Central memory CD8-positive, alpha-beta T cell (primary cell): ENCODE data around the gene KCNIP4.
"Not testable (repeated sequence)": the region's sequence is repeated elsewhere in the genome, so short reads cannot be mapped to it uniquely, and the experiment has no call there.

Experiments
- ATAC-seq: fragments of 150-1000 bp; cut with Tn5 transposase; replicated peaks from 2 replicates; pipeline ENCODE4 v1.10.0; 2022; ENCODE audit warnings: mild to moderate bottlenecking, moderate FRiP score, moderate number of reproducible peaks; ENCODE audit not compliant: poor library complexity, severe bottlenecking; ENCODE audit errors: extremely low read depth
- DNase-seq, 2 donors: peaks; one replicate each; pipeline ENCODE4 v3.0.0; 2021; ENCODE audit warnings: low spot score in 2 of 2
- H3K27ac Mint-ChIP-seq: one replicate; pipeline ENCODE4 v1.8.0; 2022; ENCODE audit warnings: low read depth, mild to moderate bottlenecking, moderate library complexity, mixed read lengths
- H3K27me3 Mint-ChIP-seq: one replicate; pipeline ENCODE4 v1.8.0; 2022; ENCODE audit warnings: mixed read lengths
- H3K36me3 Mint-ChIP-seq: one replicate; pipeline ENCODE4 v1.8.0; 2022; ENCODE audit warnings: mild to moderate bottlenecking, moderate library complexity, mixed read lengths; ENCODE audit not compliant: insufficient read depth
- H3K4me1 Mint-ChIP-seq: one replicate; pipeline ENCODE4 v1.8.0; 2022; ENCODE audit warnings: mixed read lengths
- H3K4me3 Mint-ChIP-seq: one replicate; pipeline ENCODE4 v1.8.0; 2022; ENCODE audit warnings: mild to moderate bottlenecking, moderate library complexity, mixed read lengths
- H3K9me3 Mint-ChIP-seq: one replicate; pipeline ENCODE4 v1.8.0; 2022; ENCODE audit warnings: mixed read lengths

Gene KCNIP4

DNA sequence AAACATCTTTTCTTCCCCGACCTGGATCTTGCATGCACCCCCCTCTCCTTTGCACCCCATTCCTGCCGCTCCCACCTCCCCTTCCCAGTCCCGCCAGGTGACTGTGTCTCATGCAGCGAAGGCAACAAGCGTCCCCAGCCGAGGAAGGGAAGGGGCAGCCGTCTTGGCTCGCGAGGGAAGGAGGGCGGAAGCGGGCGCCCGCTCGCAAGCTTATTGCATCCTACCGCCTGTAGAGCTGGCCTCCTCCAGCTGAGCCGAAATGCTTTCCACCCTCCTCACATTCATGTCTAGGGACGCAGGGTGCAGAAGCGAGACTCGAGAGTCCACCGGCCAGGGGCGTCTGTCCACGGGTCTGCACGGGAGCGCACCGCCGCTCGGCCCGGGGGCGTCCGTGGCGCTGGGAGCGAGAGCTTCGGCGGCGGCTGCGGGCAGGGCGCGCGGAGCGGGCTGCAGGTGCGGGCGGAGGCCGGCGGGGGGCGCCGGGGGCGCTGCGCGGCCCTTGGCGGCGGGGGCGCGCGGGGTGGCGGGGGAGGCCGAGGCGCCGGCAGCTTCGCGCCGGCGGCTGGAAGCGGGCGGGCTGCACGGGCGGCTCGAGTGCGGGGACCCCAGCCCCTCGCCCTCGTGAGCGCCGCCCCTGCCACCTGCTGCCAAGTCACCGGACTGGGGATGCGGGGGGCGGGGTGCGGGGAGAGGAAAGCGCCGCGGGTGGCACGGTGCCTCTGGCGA, at the start of gene KCNIP4:
Gene KCNIP4, minus strand, starts transcription at position 426 of the 726 bp plus-strand sequence.
- Mint-ChIP-seq H3K27me3 (peaks cover 8% of the 10 kb centered on the region), H3K9me3 (peaks cover 22% of the 10 kb centered on the region), H3K27ac (no peak within 1 kb of the TSS), H3K36me3 (peaks cover 2% of the 10 kb centered on the region), H3K4me3 (no peak within 1 kb of the TSS), H3K4me1 (no peaks in the 10 kb centered on the region)
- no peak for ATAC-seq
- no peak for DNase-seq

- not testable (repeated sequence) for H3K4me1 Mint-ChIP-seq, H3K4me3 Mint-ChIP-seq, H3K36me3 Mint-ChIP-seq, DNase-seq, H3K27ac Mint-ChIP-seq, ATAC-seq, H3K27me3 Mint-ChIP-seq
- H3K9me3 Mint-ChIP-seq, result peaks cover 22% of the 10 kb centered on the region
Observed at GRCh38 chr4:21996618-21997017, 48.0 kb upstream of the KCNIP4 start.

DNA sequence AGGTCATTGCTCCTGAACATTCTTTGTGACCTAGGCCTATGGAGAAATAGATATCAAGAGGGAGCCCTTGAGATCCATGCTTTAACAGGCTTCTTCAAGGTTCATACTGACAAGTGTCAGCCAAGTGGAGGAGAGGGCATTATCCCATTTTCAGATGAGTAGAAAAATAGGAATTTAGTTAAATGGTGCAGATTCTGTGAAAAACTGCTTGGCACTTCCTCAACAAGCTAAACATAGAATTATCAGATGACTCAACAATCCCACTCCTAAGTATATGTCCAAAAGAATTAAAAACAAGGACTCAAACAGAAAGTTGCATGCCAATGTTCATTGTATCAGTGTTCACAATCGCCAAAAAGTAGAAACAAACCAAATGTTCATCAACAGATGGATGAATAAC, 43.8 kb upstream of the KCNIP4 start:
- DNase-seq, result no peak
- Mint-ChIP-seq H3K4me3 (no peak overlapping the region), H3K9me3 (peaks cover 22% of the 10 kb centered on the region), H3K27me3 (no peaks in the 10 kb centered on the region), H3K27ac (no peak overlapping the region), H3K36me3 (no peaks in the 10 kb centered on the region), H3K4me1 (no peaks in the 10 kb centered on the region)
- ATAC-seq, result no peak

GRCh38 chr4:21991562-21991961, 43.0 kb upstream of the KCNIP4 start:
- ATAC-seq, result no peak
- DNase-seq, result no peak
- Mint-ChIP-seq H3K27ac (no peak overlapping the region), H3K27me3 (no peaks in the 10 kb centered on the region), H3K4me1 (no peaks in the 10 kb centered on the region), H3K36me3 (no peaks in the 10 kb centered on the region), H3K9me3 (peaks cover 22% of the 10 kb centered on the region), H3K4me3 (no peak overlapping the region)

- ATAC-seq (no peak), DNase-seq (no peak)
- Mint-ChIP-seq H3K36me3 (no peaks in the 10 kb centered on the region), H3K9me3 (peaks cover 17% of the 10 kb centered on the region), H3K27me3 (no peaks in the 10 kb centered on the region), H3K27ac (no peak overlapping the region), H3K4me3 (no peak overlapping the region), H3K4me1 (no peaks in the 10 kb centered on the region)
Observed at GRCh38 chr4:21991050-21991449, 42.5 kb upstream of the KCNIP4 start.

GRCh38 chr4:21989351-21989750, 40.8 kb upstream of the KCNIP4 start:
- no peak for DNase-seq
- Mint-ChIP-seq H3K4me1 (no peaks in the 10 kb centered on the region), H3K36me3 (no peaks in the 10 kb centered on the region), H3K27me3 (no peaks in the 10 kb centered on the region), H3K4me3 (no peak overlapping the region), H3K9me3 (peaks cover 16% of the 10 kb centered on the region), H3K27ac (no peak overlapping the region)
- ATAC-seq, result no peak

DNA sequence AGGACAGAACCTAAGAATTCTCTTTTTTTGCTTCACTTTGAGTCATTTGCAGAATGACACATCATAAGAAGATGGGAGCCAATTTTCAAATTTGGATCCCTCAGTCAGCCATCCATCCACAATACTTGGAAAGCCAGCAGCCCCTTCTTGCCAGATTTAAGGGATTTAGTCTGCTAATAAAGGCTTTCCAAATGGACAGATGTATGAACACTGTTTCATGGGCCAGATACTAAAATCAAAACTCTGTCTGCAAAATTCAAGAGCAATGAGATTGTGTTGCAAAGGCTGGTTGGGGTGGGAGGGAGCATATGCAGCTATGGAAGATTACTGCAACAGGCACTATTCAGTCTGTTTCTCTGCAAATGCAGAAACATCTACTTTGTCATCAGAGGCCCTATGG, 37.7 kb upstream of the KCNIP4 start:
- Mint-ChIP-seq H3K9me3 (peaks cover 11% of the 10 kb centered on the region), H3K4me1 (no peaks in the 10 kb centered on the region), H3K27ac (no peak overlapping the region), H3K36me3 (no peaks in the 10 kb centered on the region), H3K27me3 (no peaks in the 10 kb centered on the region), H3K4me3 (no peak overlapping the region)
- ATAC-seq, result no peak
- DNase-seq, result no peak

- no peak overlapping the region for H3K27ac Mint-ChIP-seq
- no peaks in the 10 kb centered on the region for H3K36me3 Mint-ChIP-seq
- no peak overlapping the region for H3K4me3 Mint-ChIP-seq
- DNase-seq (no peak), ATAC-seq (no peak)
- no peaks in the 10 kb centered on the region for H3K27me3 Mint-ChIP-seq
- H3K4me1 Mint-ChIP-seq, result no peaks in the 10 kb centered on the region
- H3K9me3 Mint-ChIP-seq, result no peaks in the 10 kb centered on the region
Observed at GRCh38 chr4:21982087-21982486, 33.5 kb upstream of the KCNIP4 start.

DNA sequence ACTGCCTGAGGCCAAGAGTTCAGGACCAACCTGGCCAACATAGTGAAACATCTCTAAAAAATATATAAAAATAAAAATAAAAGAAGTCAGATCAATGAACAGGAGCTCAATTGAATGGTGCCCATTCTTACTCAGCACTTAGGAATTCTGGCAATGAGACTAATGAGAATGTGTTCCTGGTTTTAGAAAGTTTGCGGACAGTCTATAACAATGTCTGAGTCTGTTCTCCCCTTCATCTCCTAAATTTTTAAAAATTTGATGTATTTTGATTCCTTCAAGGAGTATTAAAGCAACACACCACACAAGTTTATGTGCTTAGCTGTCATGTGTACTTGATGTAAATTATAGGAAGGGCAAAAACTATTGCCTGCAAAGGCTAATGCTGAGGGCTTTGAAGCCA, 30.6 kb upstream of the KCNIP4 start:
- no peak overlapping the region for H3K27ac Mint-ChIP-seq
- H3K36me3 Mint-ChIP-seq, result no peaks in the 10 kb centered on the region
- H3K9me3 Mint-ChIP-seq, result peaks cover 17% of the 10 kb centered on the region
- ATAC-seq, result no peak
- no peak for DNase-seq
- H3K4me3 Mint-ChIP-seq, result no peak overlapping the region
- H3K4me1 Mint-ChIP-seq, result no peaks in the 10 kb centered on the region
- H3K27me3 Mint-ChIP-seq, result no peaks in the 10 kb centered on the region

- DNase-seq (no peak), ATAC-seq (no peak)
- Mint-ChIP-seq H3K36me3 (no peaks in the 10 kb centered on the region), H3K4me1 (no peaks in the 10 kb centered on the region), H3K27ac (no peak overlapping the region), H3K4me3 (no peak overlapping the region), H3K27me3 (no peaks in the 10 kb centered on the region), H3K9me3 (peaks cover 21% of the 10 kb centered on the region)
Observed at GRCh38 chr4:21976166-21976565, 27.6 kb upstream of the KCNIP4 start.

GRCh38 chr4:21973850-21974249, 25.3 kb upstream of the KCNIP4 start:
- ATAC-seq (no peak), DNase-seq (no peak)
- Mint-ChIP-seq H3K9me3 (peaks cover 26% of the 10 kb centered on the region), H3K27me3 (no peaks in the 10 kb centered on the region), H3K36me3 (no peaks in the 10 kb centered on the region), H3K27ac (no peak overlapping the region), H3K4me1 (no peaks in the 10 kb centered on the region), H3K4me3 (no peak overlapping the region)

DNA sequence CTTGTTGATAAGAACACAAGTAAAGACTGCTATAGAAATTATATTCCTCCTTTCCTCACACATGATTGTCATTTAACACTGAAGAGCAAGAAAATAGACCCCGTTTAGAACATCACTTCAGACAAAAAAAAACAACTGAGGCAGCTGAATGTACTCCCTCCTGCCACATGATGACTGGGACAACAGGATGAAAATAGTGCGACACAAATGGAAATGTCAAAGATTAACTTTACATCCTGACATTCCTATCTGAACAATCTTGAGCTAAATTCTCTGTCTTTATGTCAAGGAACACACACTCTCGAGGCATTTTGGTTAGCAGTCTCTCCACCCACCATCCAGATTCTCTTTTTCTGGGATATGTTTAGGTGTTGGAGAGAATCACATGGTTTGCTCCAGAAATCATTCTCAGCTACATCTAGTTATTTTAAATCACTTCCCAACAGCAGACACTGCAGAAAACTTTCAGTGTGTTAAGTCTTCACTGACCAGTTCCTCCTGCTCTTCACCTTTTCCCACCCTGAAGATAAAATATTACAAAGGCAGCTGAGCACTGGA, 16.3 kb upstream of the KCNIP4 start:
- Mint-ChIP-seq H3K27ac (no peak overlapping the region), H3K36me3 (no peaks in the 10 kb centered on the region), H3K27me3 (no peaks in the 10 kb centered on the region), H3K4me3 (no peak overlapping the region), H3K9me3 (peaks cover 8% of the 10 kb centered on the region), H3K4me1 (no peaks in the 10 kb centered on the region)
- no peak for ATAC-seq
- DNase-seq, result no peak

DNA sequence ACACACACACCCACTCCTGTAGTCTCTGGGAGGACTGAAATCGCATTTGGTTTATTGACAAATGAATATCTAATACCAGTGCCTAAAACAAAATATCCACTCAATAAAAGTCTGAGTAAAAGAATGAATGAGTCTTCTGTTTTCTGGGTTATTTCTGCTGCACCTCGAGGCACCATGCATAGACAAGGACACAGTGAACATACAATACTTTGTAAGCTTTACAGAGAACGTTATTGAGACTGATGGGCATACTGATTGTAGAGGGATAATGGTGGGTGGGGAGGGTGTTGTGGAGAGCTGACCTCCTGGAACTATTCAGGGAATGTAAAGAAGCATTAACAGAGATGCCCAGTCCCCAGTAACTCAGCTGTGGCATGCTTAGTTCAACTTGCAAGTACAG, 14.1 kb upstream of the KCNIP4 start:
- DNase-seq (no peak), ATAC-seq (no peak)

More for the DNA sequence above, 14.1 kb upstream of the KCNIP4 start:
- Mint-ChIP-seq H3K27me3 (no peaks in the 10 kb centered on the region), H3K4me1 (no peaks in the 10 kb centered on the region), H3K4me3 (no peak overlapping the region), H3K36me3 (no peaks in the 10 kb centered on the region), H3K9me3 (peaks cover 20% of the 10 kb centered on the region), H3K27ac (no peak overlapping the region)
